Measurements from ENCODE around the gene PCSK9. TPM values are rescaled to one million over a fixed set of nuclear protein-coding genes. Genes with fewer than 3 reads are reported as not detected.

PCSK9 gene
- polyA plus RNA-seq, 1 donor, result 3.0 TPM

DNA sequence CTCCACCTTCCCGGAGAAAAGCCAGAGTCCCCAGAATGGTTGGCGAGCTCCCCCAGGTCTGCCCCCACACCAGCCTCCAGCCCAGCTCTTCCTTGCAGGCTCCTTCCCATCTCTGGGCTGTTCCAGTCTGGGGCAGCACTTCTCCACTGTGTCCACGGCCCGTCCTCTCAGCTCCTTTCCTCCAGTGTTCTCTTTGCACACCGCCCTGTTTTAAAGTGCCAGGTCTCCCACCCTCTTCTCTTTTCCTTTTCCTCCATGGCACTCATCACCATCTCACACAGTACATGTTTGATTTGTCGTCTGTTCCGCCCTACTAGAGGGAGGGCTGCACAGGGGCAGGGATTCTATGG lies 6.1 kb upstream of the PCSK9 start:
- no peaks in the 10 kb centered on the region for H3K9me3 ChIP-seq (ENCODE audit: control insufficient read depth, low read depth, low read length)
- WGBS (ENCODE audit: insufficient coverage, low lambda C conversion rate), result 72% methylated on average over 3 of the region's 7 CpGs
- no peak overlapping the region for H3K27ac ChIP-seq (ENCODE audit: low read length)
- peaks cover 4% of the 10 kb centered on the region for H3K4me1 ChIP-seq (ENCODE audit: control insufficient read depth, insufficient read depth, low read length)
- H3K27me3 ChIP-seq (ENCODE audit: control insufficient read depth, insufficient read depth, low read length), result peaks cover 9% of the 10 kb centered on the region
- no peaks in the 10 kb centered on the region for H3K36me3 ChIP-seq (ENCODE audit: control insufficient read depth, insufficient read depth, low read length)
- no peak overlapping the region for H3K4me3 ChIP-seq (ENCODE audit: low read length)
- no peak for DNase-seq

DNA sequence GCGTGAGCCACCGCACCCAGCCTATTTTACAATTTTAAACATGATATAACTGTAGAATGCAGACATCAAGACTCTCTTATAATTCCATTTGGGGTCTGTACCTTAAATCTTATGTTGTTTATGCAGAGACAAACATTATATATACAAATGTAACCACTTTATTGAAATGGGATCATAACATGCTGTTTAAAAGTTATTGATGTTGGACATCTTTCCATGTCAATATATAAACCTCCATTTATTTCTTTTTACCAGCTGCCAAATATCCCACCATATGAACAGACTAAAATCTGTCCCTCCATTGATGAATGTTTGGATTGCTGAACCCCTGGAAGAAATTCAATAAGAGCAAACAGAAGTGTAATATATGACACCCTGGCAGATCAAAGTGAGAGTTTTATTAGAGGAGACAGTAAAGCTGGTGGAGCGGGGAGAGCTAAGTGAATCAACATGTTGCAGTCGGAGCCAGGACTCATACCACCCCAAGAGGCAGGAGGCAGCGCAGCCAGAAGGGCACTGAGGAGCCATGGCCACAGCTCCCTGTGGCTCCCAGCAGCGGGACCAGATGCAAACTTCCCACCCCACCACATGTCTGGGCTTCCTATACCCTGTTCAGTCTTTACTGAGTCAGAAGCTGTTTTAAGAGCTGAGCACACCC lies 4.7 kb upstream of the PCSK9 start:
- H3K4me3 ChIP-seq (ENCODE audit: low read length), result no peak overlapping the region
- peaks cover 11% of the 10 kb centered on the region for H3K4me1 ChIP-seq (ENCODE audit: control insufficient read depth, insufficient read depth, low read length)
- DNase-seq, result no peak
- H3K9me3 ChIP-seq (ENCODE audit: control insufficient read depth, low read depth, low read length), result peaks cover 2% of the 10 kb centered on the region
- H3K27ac ChIP-seq (ENCODE audit: low read length), result no peak overlapping the region
- no CpG with 5 or more reads among the region's 6 CpGs for WGBS (ENCODE audit: insufficient coverage, low lambda C conversion rate)
- H3K27me3 ChIP-seq (ENCODE audit: control insufficient read depth, insufficient read depth, low read length), result peaks cover 22% of the 10 kb centered on the region
- H3K36me3 ChIP-seq (ENCODE audit: control insufficient read depth, insufficient read depth, low read length), result no peaks in the 10 kb centered on the region

DNA sequence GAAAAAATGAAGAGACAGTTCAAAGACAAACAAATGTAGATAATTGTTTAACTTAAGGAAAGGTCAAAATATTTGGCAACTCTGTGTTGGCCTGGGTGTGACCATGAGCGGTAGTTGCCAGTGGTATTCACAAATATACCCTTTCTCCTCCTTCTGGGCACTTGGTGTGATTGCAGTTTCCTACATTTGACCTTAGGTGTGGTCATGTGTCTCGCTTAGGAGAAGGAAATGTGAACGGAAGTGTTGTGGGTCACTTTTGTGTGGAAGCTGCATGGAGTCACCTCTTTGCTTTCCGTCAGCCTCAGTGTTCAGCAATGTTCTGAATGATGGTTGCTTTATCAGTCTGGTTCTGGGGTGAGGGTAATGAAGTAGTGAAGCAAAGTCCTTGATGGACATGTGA lies 3.4 kb upstream of the PCSK9 start:
- H3K27me3 ChIP-seq (ENCODE audit: control insufficient read depth, insufficient read depth, low read length), result peaks cover 35% of the 10 kb centered on the region
- peaks cover 8% of the 10 kb centered on the region for H3K9me3 ChIP-seq (ENCODE audit: control insufficient read depth, low read depth, low read length)
- WGBS (ENCODE audit: insufficient coverage, low lambda C conversion rate), result no CpG with 5 or more reads among the region's 4 CpGs
- no peaks in the 10 kb centered on the region for H3K36me3 ChIP-seq (ENCODE audit: control insufficient read depth, insufficient read depth, low read length)
- H3K4me1 ChIP-seq (ENCODE audit: control insufficient read depth, insufficient read depth, low read length), result peaks cover 24% of the 10 kb centered on the region
- H3K4me3 ChIP-seq (ENCODE audit: low read length), result no peak overlapping the region
- no peak overlapping the region for H3K27ac ChIP-seq (ENCODE audit: low read length)
- no peak for DNase-seq

DNA sequence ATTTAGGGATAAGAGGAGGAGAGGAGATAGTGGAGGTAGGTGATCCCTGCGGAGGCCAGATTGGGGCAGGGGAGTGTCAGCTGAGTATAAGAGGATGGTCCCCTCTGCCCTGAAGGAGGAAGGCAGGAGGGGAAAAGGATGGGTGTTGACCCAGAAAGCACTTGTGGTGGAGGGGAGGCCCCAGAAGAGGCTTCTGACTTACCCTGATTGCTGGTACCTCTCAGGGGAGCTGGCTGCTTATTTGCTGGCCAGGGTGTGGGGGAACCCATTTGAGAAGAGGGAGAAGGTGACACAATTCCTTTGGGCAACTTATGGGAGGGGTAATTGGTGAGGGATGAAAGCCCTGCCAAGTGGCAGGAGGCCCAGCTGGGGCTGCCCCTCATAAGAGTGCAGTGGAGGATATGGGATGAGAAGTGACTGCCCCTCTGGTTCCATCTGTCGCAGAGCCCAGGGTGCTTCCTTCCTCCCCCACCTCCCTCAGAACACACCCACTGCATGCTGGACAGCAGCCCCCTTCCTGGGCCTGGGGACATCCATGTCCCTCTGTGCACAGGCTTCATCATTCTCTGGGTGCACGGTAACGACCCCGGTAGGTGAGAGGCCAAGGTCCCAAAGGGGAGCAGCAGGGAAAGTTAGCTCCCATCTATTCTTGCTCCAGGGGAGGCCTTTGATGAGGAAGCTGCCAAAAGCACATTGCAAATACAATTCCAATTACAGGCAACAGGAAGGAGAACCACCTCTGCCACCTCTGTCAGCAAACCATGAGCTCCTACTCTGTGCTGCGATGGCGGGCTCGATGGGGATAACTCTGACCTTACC lies 1.4 kb upstream of the PCSK9 start:
- WGBS (ENCODE audit: insufficient coverage, low lambda C conversion rate), result no CpG with 5 or more reads among the region's 8 CpGs
- no peak for DNase-seq
- Histone ChIP-seq H3K9me3 (ENCODE audit: control insufficient read depth, low read depth, low read length) (peaks cover 8% of the 10 kb centered on the region), H3K36me3 (ENCODE audit: control insufficient read depth, insufficient read depth, low read length) (no peaks in the 10 kb centered on the region), H3K27ac (ENCODE audit: low read length) (no peak overlapping the region), H3K27me3 (ENCODE audit: control insufficient read depth, insufficient read depth, low read length) (peaks cover 43% of the 10 kb centered on the region), H3K4me1 (ENCODE audit: control insufficient read depth, insufficient read depth, low read length) (peaks cover 25% of the 10 kb centered on the region), H3K4me3 (ENCODE audit: low read length) (no peak overlapping the region)

DNA sequence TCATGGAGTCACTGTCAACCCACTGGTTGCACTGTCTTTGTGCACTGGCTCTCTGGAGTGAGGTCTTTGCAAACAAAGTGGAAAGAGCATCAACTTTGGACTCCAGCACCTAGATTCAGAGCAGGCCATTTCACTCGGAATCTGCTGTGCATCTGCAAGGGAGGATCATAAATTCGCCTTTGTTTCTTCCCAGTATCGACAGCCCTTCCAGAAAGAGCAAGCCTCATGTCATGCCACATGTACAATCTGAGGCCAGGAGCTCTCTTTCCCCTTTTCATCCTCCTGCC lies 853 bp upstream of the PCSK9 start:
- Histone ChIP-seq H3K9me3 (ENCODE audit: control insufficient read depth, low read depth, low read length) (peaks cover 8% of the 10 kb centered on the region), H3K4me1 (ENCODE audit: control insufficient read depth, insufficient read depth, low read length) (peaks cover 22% of the 10 kb centered on the region), H3K36me3 (ENCODE audit: control insufficient read depth, insufficient read depth, low read length) (no peaks in the 10 kb centered on the region), H3K27ac (ENCODE audit: low read length) (no peak overlapping the region), H3K4me3 (ENCODE audit: low read length) (no peak overlapping the region), H3K27me3 (ENCODE audit: control insufficient read depth, insufficient read depth, low read length) (peaks cover 43% of the 10 kb centered on the region)
- 100% methylated on average over 2 of the region's 3 CpGs for WGBS (ENCODE audit: insufficient coverage, low lambda C conversion rate)
- DNase-seq, result no peak

DNA sequence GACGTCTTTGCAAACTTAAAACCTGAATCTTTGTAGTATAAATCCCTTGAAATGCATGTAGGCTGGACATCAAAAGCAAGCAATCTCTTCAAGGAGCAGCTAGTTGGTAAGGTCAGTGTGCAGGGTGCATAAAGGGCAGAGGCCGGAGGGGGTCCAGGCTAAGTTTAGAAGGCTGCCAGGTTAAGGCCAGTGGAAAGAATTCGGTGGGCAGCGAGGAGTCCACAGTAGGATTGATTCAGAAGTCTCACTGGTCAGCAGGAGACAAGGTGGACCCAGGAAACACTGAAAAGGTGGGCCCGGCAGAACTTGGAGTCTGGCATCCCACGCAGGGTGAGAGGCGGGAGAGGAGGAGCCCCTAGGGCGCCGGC lies 390 bp upstream of the PCSK9 start:
- Histone ChIP-seq H3K36me3 (ENCODE audit: control insufficient read depth, insufficient read depth, low read length) (no peaks in the 10 kb centered on the region), H3K4me1 (ENCODE audit: control insufficient read depth, insufficient read depth, low read length) (peaks cover 22% of the 10 kb centered on the region), H3K27me3 (ENCODE audit: control insufficient read depth, insufficient read depth, low read length) (peaks cover 43% of the 10 kb centered on the region), H3K27ac (ENCODE audit: low read length) (no peak overlapping the region), H3K4me3 (ENCODE audit: low read length) (no peak overlapping the region), H3K9me3 (ENCODE audit: control insufficient read depth, low read depth, low read length) (peaks cover 8% of the 10 kb centered on the region)
- WGBS (ENCODE audit: insufficient coverage, low lambda C conversion rate), result no CpG with 5 or more reads among the region's 9 CpGs
- DNase-seq, result no peak

DNA sequence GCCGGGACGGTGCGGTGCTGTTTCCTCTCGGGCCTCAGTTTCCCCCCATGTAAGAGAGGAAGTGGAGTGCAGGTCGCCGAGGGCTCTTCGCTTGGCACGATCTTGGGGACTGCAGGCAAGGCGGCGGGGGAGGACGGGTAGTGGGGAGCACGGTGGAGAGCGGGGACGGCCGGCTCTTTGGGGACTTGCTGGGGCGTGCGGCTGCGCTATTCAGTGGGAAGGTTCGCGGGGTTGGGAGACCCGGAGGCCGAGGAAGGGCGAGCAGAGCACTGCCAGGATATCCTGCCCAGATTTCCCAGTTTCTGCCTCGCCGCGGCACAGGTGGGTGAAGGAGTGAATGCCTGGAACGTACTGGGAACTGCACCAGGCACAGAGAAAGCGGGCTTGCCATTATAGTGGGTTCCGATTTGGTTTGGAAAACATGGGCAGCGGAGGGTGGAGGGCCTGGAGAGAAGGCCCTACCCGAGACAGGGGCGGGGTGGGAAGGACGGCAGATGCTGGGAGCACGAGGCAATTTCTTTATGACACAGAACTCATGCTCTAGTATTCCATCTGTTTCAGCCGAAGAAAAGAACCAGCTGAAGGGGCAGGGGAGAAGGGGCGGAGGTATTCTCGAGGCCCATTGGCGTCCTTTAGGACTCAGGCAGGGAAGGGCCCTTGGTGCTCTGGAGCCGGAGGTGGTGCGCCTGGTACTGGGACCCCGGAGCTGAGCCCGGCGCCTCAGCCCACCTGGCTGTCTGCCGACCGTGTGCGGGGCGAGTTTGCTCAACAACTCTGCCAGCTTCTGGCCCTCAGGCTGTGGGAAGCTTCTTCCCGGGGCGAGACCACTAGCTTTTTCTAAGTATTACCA lies 960 bp downstream of the PCSK9 start:
- Histone ChIP-seq H3K4me3 (ENCODE audit: low read length) (peak overlapping the region; percentile 32), H3K36me3 (ENCODE audit: control insufficient read depth, insufficient read depth, low read length) (no peaks in the 10 kb centered on the region), H3K4me1 (ENCODE audit: control insufficient read depth, insufficient read depth, low read length) (peaks cover 22% of the 10 kb centered on the region), H3K9me3 (ENCODE audit: control insufficient read depth, low read depth, low read length) (peaks cover 8% of the 10 kb centered on the region), H3K27ac (ENCODE audit: low read length) (no peak overlapping the region), H3K27me3 (ENCODE audit: control insufficient read depth, insufficient read depth, low read length) (peaks cover 43% of the 10 kb centered on the region)
- 0% methylated on average over 3 of the region's 49 CpGs for WGBS (ENCODE audit: insufficient coverage, low lambda C conversion rate)
- peak in 1 of 2 donors; percentile 44 for DNase-seq

DNA sequence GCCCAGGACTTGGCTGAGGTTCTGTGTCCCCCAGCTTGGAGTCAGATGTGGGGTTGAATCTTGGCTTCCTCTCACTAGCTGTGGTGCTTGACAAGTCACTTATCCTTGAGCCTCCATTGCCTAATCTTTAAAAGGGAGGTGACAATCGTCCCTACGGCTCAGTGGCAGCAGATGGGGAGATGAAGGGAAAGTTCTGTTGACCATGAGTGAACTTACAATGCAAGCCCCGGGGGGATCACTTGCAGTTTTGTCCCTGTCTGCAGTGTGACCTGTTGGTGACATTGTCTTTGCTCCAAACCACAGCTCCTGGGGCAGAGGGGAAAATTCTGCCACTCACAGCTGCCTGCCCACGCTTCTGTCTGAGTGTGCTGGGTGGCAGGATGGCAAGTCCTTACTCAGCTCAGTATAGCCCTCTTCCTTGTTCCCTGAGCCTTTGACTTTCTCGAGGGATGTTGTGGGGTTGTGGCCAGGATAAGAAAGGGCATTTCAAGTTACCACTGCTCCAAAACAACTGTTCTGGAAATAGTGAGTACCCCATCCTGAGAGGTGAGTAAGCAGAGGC lies 1.7 kb downstream of the PCSK9 start:
- no peak overlapping the region for H3K27ac ChIP-seq (ENCODE audit: low read length)
- no peaks in the 10 kb centered on the region for H3K36me3 ChIP-seq (ENCODE audit: control insufficient read depth, insufficient read depth, low read length)
- 80% methylated on average over 1 of the region's 5 CpGs for WGBS (ENCODE audit: insufficient coverage, low lambda C conversion rate)
- peaks cover 22% of the 10 kb centered on the region for H3K4me1 ChIP-seq (ENCODE audit: control insufficient read depth, insufficient read depth, low read length)
- peak overlapping the region; percentile 8 for H3K4me3 ChIP-seq (ENCODE audit: low read length)
- peaks cover 43% of the 10 kb centered on the region for H3K27me3 ChIP-seq (ENCODE audit: control insufficient read depth, insufficient read depth, low read length)
- no peak for DNase-seq
- H3K9me3 ChIP-seq (ENCODE audit: control insufficient read depth, low read depth, low read length), result peaks cover 8% of the 10 kb centered on the region

DNA sequence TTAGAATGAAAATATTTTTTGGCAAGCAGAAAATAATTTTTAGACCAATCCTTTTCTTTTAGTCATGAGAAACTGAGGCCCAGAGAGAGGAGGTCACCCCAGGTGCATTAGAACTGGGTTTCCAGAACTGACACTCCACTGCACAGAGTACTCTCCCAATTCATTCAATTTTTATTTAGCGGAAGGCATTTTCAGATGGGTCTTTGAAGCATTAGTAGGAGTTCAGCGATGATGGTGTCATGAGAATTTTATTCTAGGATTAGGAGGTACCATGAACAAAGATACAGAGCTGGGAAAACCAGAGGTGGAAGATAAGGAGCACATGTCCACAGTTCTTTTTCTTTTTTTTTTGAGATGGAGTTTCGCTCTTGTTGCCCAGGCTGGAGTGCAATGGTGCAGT lies 2.3 kb downstream of the PCSK9 start:
- no peaks in the 10 kb centered on the region for H3K36me3 ChIP-seq (ENCODE audit: control insufficient read depth, insufficient read depth, low read length)
- peaks cover 8% of the 10 kb centered on the region for H3K9me3 ChIP-seq (ENCODE audit: control insufficient read depth, low read depth, low read length)
- no peak for DNase-seq
- H3K27me3 ChIP-seq (ENCODE audit: control insufficient read depth, insufficient read depth, low read length), result peaks cover 43% of the 10 kb centered on the region
- no CpG with 5 or more reads among the region's 3 CpGs for WGBS (ENCODE audit: insufficient coverage, low lambda C conversion rate)
- no peak overlapping the region for H3K4me3 ChIP-seq (ENCODE audit: low read length)
- no peak overlapping the region for H3K27ac ChIP-seq (ENCODE audit: low read length)
- peaks cover 22% of the 10 kb centered on the region for H3K4me1 ChIP-seq (ENCODE audit: control insufficient read depth, insufficient read depth, low read length)

DNA sequence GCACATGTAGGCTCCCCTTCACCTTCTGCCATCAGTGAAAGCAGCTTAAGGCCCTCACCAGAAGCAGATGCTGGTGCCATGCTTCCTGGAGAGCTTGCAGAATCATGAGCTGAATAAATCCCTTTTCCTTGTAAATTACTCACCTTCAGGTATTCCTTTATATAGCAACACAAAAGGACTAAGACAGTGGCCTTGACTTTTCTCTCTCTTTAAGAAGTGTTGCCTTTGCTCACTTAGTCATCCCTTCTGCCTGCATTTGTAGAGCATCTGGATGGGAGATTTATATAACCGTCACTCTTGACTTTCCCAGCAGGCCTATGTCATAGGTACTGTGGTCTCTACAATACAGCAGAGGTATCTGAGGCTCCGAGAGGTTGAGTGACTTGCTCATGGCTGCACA lies 3.7 kb downstream of the PCSK9 start:
- Histone ChIP-seq H3K27ac (ENCODE audit: low read length) (no peak overlapping the region), H3K4me1 (ENCODE audit: control insufficient read depth, insufficient read depth, low read length) (peaks cover 22% of the 10 kb centered on the region), H3K36me3 (ENCODE audit: control insufficient read depth, insufficient read depth, low read length) (no peaks in the 10 kb centered on the region), H3K27me3 (ENCODE audit: control insufficient read depth, insufficient read depth, low read length) (peaks cover 37% of the 10 kb centered on the region), H3K4me3 (ENCODE audit: low read length) (no peak overlapping the region), H3K9me3 (ENCODE audit: control insufficient read depth, low read depth, low read length) (peaks cover 8% of the 10 kb centered on the region)
- WGBS (ENCODE audit: insufficient coverage, low lambda C conversion rate), result no CpG with 5 or more reads among the region's 2 CpGs
- DNase-seq, result no peak
